EH (cell line): Measurements from ENCODE around the gene FOXD4L3.
"Not testable (repeated sequence)": the region's sequence is repeated elsewhere in the genome, so short reads cannot be mapped to it uniquely, and the experiment has no call there.

Experiments used
- DNase-seq: peaks from one replicate; pipeline ENCODE4 v3.0.0-alpha.2; 2015; ENCODE audit warnings: low read depth

The FOXD4L3 gene

DNA sequence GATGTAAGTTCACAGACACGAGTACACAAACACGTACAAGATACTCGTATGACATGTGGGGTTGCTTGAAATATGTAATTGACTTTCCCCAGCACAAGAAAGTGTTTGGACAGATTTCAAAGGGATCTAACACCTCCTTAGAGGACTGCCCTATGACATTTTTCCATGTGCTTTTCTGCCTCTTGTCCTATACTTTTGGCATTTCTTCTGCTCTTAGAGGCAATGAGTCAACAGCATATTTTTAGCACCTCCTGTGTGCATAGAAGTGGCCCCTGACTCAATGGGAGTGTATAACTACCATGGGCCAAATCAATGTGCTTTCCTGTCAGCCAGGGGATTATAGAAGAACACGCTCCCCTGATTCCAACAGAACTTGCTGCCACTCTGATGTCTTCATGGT lies 49.0 kb downstream of the FOXD4L3 start:
- DNase-seq = not testable (repeated sequence)
